ENCODE data around the gene TTC28.
A peak's percentile ranks its signal among the peaks of the same experiment; 100 is the strongest.
"Not testable (repeated sequence)": the region's sequence is repeated elsewhere in the genome, so short reads cannot be mapped to it uniquely, and the experiment has no call there.

TTC28 gene

GRCh38 chr22:28123989-28124766 is 555.5 kb downstream of the TTC28 start:
- no peak for DNase-seq

GRCh38 chr22:28120691-28121592 is 558.7 kb downstream of the TTC28 start:
- DNase-seq, result peak; percentile 5

- no peak for DNase-seq
Measured at GRCh38 chr22:28118957-28119631, 560.5 kb downstream of the TTC28 start.

- DNase-seq, result no peak
Measured at GRCh38 chr22:28116219-28116673, 563.4 kb downstream of the TTC28 start.

- no peak for DNase-seq
Measured at GRCh38 chr22:28115426-28115825, 564.2 kb downstream of the TTC28 start.

- DNase-seq, result peak; percentile 11
Measured at GRCh38 chr22:28112548-28113043, 567.0 kb downstream of the TTC28 start.

GRCh38 chr22:28112190-28112544 is 567.5 kb downstream of the TTC28 start:
- DNase-seq, result no peak

- DNase-seq, result no peak
Measured at GRCh38 chr22:28111501-28112189, 568.0 kb downstream of the TTC28 start.

GRCh38 chr22:28108851-28109250 is 570.8 kb downstream of the TTC28 start:
- no peak for DNase-seq

- DNase-seq, result no peak
Measured at GRCh38 chr22:28106617-28107016, 573.0 kb downstream of the TTC28 start.

GRCh38 chr22:28105988-28106387 is 573.7 kb downstream of the TTC28 start:
- DNase-seq, result no peak

GRCh38 chr22:28105413-28105812 is 574.2 kb downstream of the TTC28 start:
- DNase-seq, result no peak

- DNase-seq, result peak; percentile 9
Measured at GRCh38 chr22:28103596-28103995, 576.0 kb downstream of the TTC28 start.

- no peak for DNase-seq
Measured at GRCh38 chr22:28102151-28102812, 577.4 kb downstream of the TTC28 start.

- no peak for DNase-seq
Measured at GRCh38 chr22:28097627-28098026, 582.0 kb downstream of the TTC28 start.

GRCh38 chr22:28096161-28096560 is 583.5 kb downstream of the TTC28 start:
- no peak for DNase-seq

GRCh38 chr22:28095316-28096095 is 584.1 kb downstream of the TTC28 start:
- no peak for DNase-seq

- no peak for DNase-seq
Measured at GRCh38 chr22:28094771-28095170, 584.9 kb downstream of the TTC28 start.

GRCh38 chr22:28093711-28094110 is 585.9 kb downstream of the TTC28 start:
- DNase-seq, result no peak

- no peak for DNase-seq
Measured at GRCh38 chr22:28091486-28091885, 588.2 kb downstream of the TTC28 start.

GRCh38 chr22:28089541-28089940 is 590.1 kb downstream of the TTC28 start:
- not testable (repeated sequence) for DNase-seq
